Measurements from ENCODE around the gene GSG1L2. TPM values are rescaled to one million over a fixed set of nuclear protein-coding genes. Genes with fewer than 3 reads are reported as not detected.

The GSG1L2 gene
- total and polyA plus RNA-seq, 4 donors: not detected

- TF ChIP-seq ATF3 (IDR thresholded peaks at IDR 0.05) (no peak), EGR1 (IDR thresholded peaks at IDR 0.05; ENCODE audit: low read depth in 2 of 2) (no peak), JUND (IDR thresholded peaks at IDR 0.05) (no peak)
Measured at GRCh38 chr17:9780552-9780951, 41.3 kb downstream of the GSG1L2 start (continued).

- WGBS: 87% methylated on average over 9 of the region's 9 CpGs
- Histone ChIP-seq H3K9ac (ENCODE audit: low read depth in 1 of 2, low read length in 2 of 2) (no peak overlapping the region), H3K27me3 (ENCODE audit: control insufficient read depth in 4 of 4, insufficient read depth in 4 of 4, low read length in 3 of 4) (peaks cover 0 to 6% (median 0%) of the 10 kb centered on the region in 4 donors), H3K4me1 (ENCODE audit: control insufficient read depth in 4 of 4, insufficient read depth in 4 of 4, low read length in 3 of 4) (no peaks in the 10 kb centered on the region), H3K4me3 (ENCODE audit: low read depth in 1 of 3, low read length in 3 of 3) (no peak overlapping the region), H3K27ac (ENCODE audit: low read depth in 1 of 2, low read length in 2 of 2) (no peak overlapping the region), H3K36me3 (ENCODE audit: control insufficient read depth in 4 of 4, insufficient read depth in 3 of 4, low read depth in 1 of 4, low read length in 3 of 4) (no peaks in the 10 kb centered on the region), H3K9me3 (ENCODE audit: control insufficient read depth in 4 of 4, low read length in 3 of 4) (no peaks in the 10 kb centered on the region)
- no peak for DNase-seq (ENCODE audit: low spot score)
- TF ChIP-seq GABPA (IDR thresholded peaks at IDR 0.05 in 1 of 2, conservative IDR thresholded peaks at IDR 0.05 in 1 of 2) (no peak), NR2F2 (IDR thresholded peaks at IDR 0.05) (no peak), YY1 (IDR thresholded peaks at IDR 0.05) (no peak), JUND (IDR thresholded peaks at IDR 0.05) (no peak), CTCF (IDR thresholded peaks at IDR 0.05; ENCODE audit: low read depth, low read length, missing input control) (no peak), TAF1 (conservative IDR thresholded peaks at IDR 0.05) (no peak), ZBTB33 (IDR thresholded peaks at IDR 0.05) (no peak), ATF3 (IDR thresholded peaks at IDR 0.05) (no peak), HNF4G (IDR thresholded peaks at IDR 0.05) (no peak), RAD21 (IDR thresholded peaks at IDR 0.05) (no peak), HNF4A (conservative IDR thresholded peaks at IDR 0.05) (no peak), FOXA1 (IDR thresholded peaks at IDR 0.05) (no peak), SP1 (IDR thresholded peaks at IDR 0.05) (no peak), MAX (IDR thresholded peaks at IDR 0.05) (no peak)
Measured at GRCh38 chr17:9776911-9777310, 45.0 kb downstream of the GSG1L2 start.

- Histone ChIP-seq H3K36me3 (ENCODE audit: control insufficient read depth in 4 of 4, insufficient read depth in 3 of 4, low read depth in 1 of 4, low read length in 3 of 4) (no peaks in the 10 kb centered on the region), H3K9me3 (ENCODE audit: control insufficient read depth in 4 of 4, low read length in 3 of 4) (no peaks in the 10 kb centered on the region), H3K27me3 (ENCODE audit: control insufficient read depth in 4 of 4, insufficient read depth in 4 of 4, low read length in 3 of 4) (peaks cover 0 to 6% (median 0%) of the 10 kb centered on the region in 4 donors), H3K4me1 (ENCODE audit: control insufficient read depth in 4 of 4, insufficient read depth in 4 of 4, low read length in 3 of 4) (no peaks in the 10 kb centered on the region), H3K27ac (ENCODE audit: low read depth in 1 of 2, low read length in 2 of 2) (no peak overlapping the region), H3K9ac (ENCODE audit: low read depth in 1 of 2, low read length in 2 of 2) (no peak overlapping the region), H3K4me3 (ENCODE audit: low read depth in 1 of 3, low read length in 3 of 3) (no peak overlapping the region)
- DNase-seq (ENCODE audit: low spot score): no peak
- TF ChIP-seq REST (IDR thresholded peaks at IDR 0.05) (no peak), FOXA1 (IDR thresholded peaks at IDR 0.05) (no peak), JUND (IDR thresholded peaks at IDR 0.05) (no peak), SP1 (IDR thresholded peaks at IDR 0.05) (no peak), HNF4A (conservative IDR thresholded peaks at IDR 0.05) (no peak), RXRA (IDR thresholded peaks at IDR 0.05) (no peak)
- 76% methylated on average over 19 of the region's 19 CpGs for WGBS
Measured at GRCh38 chr17:9772658-9773057, 49.2 kb downstream of the GSG1L2 start.

Measured in liver (tissue), 9 donors.